Parathyroid adenoma (tissue), 2 donors: ENCODE data around the gene DCAF15.

ENCODE experiments used
- H2AFZ ChIP-seq: fragments of 300-600 bp; sonication (generic); one replicate; pipeline ENCODE4 v1.7.0; 2017; ENCODE audit warnings: antibody characterized with exemption, mild to moderate bottlenecking
- H3K27ac ChIP-seq: fragments of 300-600 bp; sonication (generic); one replicate; pipeline ENCODE4 v1.7.0; 2017
- H3K27me3 ChIP-seq: fragments of 300-600 bp; sonication (generic); one replicate; pipeline ENCODE4 v1.7.0; 2017; ENCODE audit warnings: low read length; ENCODE audit not compliant: control insufficient read depth, insufficient read depth
- H3K36me3 ChIP-seq: fragments of 300-600 bp; sonication (generic); one replicate; pipeline ENCODE4 v1.7.0; 2017; ENCODE audit warnings: low read length; ENCODE audit not compliant: control insufficient read depth, insufficient read depth
- H3K4me1 ChIP-seq: fragments of 300-600 bp; sonication (generic); one replicate; pipeline ENCODE4 v1.7.0; 2017; ENCODE audit warnings: control low read depth
- H3K4me2 ChIP-seq: fragments of 300-600 bp; sonication (generic); one replicate; pipeline ENCODE4 v1.7.0; 2017; ENCODE audit warnings: low read length
- H3K4me3 ChIP-seq: fragments of 300-600 bp; sonication (generic); one replicate; pipeline ENCODE4 v1.7.0; 2017; ENCODE audit warnings: low read depth, low read length
- H3K79me2 ChIP-seq: fragments of 300-600 bp; sonication (generic); one replicate; pipeline ENCODE4 v1.7.0; 2017; ENCODE audit warnings: control low read depth
- H3K9ac ChIP-seq: fragments of 300-600 bp; sonication (generic); one replicate; pipeline ENCODE4 v1.7.0; 2017; ENCODE audit warnings: mild to moderate bottlenecking
- H3K9me3 ChIP-seq: fragments of 300-600 bp; sonication (generic); one replicate; pipeline ENCODE4 v1.7.0; 2017; ENCODE audit warnings: low read length; ENCODE audit not compliant: control insufficient read depth
- TF ChIP-seq, protein P1 (sequence below): fragments of 300-600 bp; sonication (generic); IDR thresholded peaks from one replicate; pipeline ENCODE4 v1.7.0; 2017; ENCODE audit warnings: antibody characterized with exemption, mild to moderate bottlenecking
- donor health status: primary hyperparathyroidism.

The DCAF15 gene

DNA sequence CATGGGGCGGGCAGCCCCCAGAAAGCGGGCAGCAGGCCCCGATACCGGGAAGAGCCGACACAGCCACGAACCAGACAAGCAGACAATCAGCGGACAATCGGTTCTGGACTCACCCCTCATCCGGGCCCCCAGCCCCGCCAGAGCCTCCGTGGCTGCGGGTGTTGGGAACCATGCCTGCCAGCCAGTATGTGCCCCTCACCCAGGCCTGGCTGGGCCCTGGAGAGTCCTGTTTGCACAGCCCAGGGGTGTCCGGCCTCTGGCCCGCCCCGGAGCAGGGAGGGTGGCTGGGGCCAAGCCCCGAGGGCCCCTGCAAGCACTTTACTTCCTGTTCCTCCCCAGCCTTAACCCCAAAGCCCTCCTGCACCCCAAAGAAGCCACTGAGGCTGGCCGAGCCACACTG lies 21.9 kb upstream of the DCAF15 start:
- H3K27me3 ChIP-seq, result no peaks in the 10 kb centered on the region
- no peak overlapping the region for H3K27ac ChIP-seq
- no peaks in the 10 kb centered on the region for H3K79me2 ChIP-seq
- H3K4me3 ChIP-seq, result no peak overlapping the region
- H3K9me3 ChIP-seq, result no peaks in the 10 kb centered on the region
- H3K4me2 ChIP-seq, result no peak overlapping the region
- no peak overlapping the region for H3K9ac ChIP-seq
- H3K36me3 ChIP-seq, result no peaks in the 10 kb centered on the region
- TF ChIP-seq, protein P1, sequence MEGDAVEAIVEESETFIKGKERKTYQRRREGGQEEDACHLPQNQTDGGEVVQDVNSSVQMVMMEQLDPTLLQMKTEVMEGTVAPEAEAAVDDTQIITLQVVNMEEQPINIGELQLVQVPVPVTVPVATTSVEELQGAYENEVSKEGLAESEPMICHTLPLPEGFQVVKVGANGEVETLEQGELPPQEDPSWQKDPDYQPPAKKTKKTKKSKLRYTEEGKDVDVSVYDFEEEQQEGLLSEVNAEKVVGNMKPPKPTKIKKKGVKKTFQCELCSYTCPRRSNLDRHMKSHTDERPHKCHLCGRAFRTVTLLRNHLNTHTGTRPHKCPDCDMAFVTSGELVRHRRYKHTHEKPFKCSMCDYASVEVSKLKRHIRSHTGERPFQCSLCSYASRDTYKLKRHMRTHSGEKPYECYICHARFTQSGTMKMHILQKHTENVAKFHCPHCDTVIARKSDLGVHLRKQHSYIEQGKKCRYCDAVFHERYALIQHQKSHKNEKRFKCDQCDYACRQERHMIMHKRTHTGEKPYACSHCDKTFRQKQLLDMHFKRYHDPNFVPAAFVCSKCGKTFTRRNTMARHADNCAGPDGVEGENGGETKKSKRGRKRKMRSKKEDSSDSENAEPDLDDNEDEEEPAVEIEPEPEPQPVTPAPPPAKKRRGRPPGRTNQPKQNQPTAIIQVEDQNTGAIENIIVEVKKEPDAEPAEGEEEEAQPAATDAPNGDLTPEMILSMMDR, result no peak
- no peaks in the 10 kb centered on the region for H3K4me1 ChIP-seq
- no peak overlapping the region for H2AFZ ChIP-seq

DNA sequence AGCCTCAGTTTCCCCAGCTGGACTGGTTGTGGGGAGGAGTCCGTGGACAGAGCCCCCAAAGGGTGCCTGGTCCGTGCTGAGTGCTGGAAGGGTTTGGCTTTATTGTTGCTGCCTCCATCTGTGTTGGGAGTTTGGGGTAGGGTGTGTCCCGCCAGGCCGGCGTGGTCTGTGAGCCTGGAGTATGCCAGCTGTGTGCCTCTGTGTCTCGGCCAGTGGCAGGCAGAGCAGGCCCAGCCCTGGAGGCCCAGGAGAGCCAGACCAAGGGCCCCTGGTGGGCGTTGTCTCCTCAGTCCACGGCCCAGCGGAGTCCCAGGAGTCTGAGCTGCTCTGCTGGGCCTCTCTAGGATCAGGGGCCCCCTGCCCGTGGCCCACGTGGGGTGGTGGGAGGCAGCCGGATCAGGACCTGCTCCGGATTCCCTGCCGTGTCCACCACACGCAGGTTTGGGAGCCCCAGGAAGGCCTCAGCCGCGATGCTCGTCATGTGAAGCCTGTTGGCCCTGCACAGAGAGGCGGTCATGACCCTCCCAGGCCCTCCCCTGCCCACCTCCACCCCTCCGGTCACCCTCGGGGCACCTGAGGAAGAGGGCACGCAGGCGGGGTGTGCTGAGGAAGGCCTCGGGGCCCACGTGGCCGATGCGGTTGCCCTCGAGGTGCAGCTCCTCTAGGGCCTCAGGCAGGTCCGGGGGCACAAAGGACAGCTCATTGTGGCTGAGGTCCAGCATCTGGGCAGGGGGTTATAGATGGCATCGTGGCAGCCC lies 20.7 kb upstream of the DCAF15 start:
- Histone ChIP-seq H3K9ac (no peak overlapping the region), H3K27ac (no peak overlapping the region), H2AFZ (no peak overlapping the region), H3K27me3 (no peaks in the 10 kb centered on the region), H3K79me2 (no peaks in the 10 kb centered on the region), H3K4me2 (no peak overlapping the region), H3K36me3 (no peaks in the 10 kb centered on the region), H3K4me1 (no peaks in the 10 kb centered on the region), H3K9me3 (no peaks in the 10 kb centered on the region), H3K4me3 (no peak overlapping the region)
- TF ChIP-seq, protein P1, result no peak

DNA sequence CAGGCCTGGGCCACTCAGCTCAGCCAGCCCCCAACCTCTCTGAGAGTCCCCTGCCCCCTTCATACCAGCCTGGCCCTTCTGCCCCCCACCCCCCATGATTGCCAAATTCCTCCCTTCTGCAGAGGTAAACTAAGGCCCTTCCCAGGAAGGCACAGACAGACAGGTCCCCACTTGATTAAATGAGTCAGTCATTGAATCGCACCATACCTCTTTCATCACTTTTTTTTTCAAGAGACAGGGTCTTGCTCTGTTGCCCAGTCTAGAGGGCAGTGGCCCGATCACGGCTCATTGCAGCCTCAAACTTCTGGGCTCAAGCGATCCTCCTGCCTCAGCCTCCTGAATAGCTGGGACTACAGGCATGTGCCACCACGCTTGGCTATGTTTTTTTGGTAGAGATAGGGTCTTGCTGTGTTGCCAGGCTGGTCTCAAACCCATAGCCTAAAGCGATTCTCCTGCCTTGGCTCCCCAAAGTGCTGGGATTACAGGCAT lies 20.1 kb upstream of the DCAF15 start:
- no peak overlapping the region for H3K9ac ChIP-seq
- no peaks in the 10 kb centered on the region for H3K4me1 ChIP-seq
- H3K27ac ChIP-seq, result no peak overlapping the region
- H3K27me3 ChIP-seq, result no peaks in the 10 kb centered on the region
- H3K79me2 ChIP-seq, result no peaks in the 10 kb centered on the region
- H3K4me2 ChIP-seq, result no peak overlapping the region
- H3K4me3 ChIP-seq, result no peak overlapping the region
- H3K36me3 ChIP-seq, result no peaks in the 10 kb centered on the region
- TF ChIP-seq, protein P1, result no peak
- H2AFZ ChIP-seq, result no peak overlapping the region
- H3K9me3 ChIP-seq, result no peaks in the 10 kb centered on the region

DNA sequence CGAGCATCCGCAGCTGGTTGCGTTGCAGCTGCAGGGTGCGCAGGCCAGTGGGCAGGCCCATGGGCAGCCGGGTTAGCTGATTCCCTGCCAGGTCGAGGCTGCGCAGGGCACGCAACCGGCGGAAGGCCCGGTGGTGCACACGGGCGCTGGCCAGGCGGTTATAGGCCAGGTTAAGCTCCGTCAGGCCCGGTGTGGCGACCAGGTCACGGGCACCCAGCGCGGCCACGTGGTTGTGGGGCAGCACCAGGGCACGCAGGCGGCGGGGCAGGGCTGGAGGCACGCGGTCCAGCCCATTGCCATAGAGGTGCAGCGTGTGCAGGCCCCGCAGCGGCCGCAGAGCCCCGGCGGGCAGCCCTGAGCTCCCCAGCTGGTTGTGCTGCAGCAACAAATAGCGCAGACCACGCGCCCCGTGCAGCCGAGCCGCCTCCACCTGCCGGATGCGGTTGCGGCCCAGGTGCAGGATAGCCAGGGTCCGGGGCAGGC lies 19.4 kb upstream of the DCAF15 start:
- no peak overlapping the region for H3K4me3 ChIP-seq
- TF ChIP-seq, protein P1, result no peak
- H3K4me1 ChIP-seq, result no peaks in the 10 kb centered on the region
- H3K79me2 ChIP-seq, result no peaks in the 10 kb centered on the region
- no peak overlapping the region for H3K9ac ChIP-seq
- no peak overlapping the region for H2AFZ ChIP-seq
- no peak overlapping the region for H3K27ac ChIP-seq
- H3K36me3 ChIP-seq, result no peaks in the 10 kb centered on the region
- H3K4me2 ChIP-seq, result no peak overlapping the region
- no peaks in the 10 kb centered on the region for H3K9me3 ChIP-seq
- no peaks in the 10 kb centered on the region for H3K27me3 ChIP-seq

DNA sequence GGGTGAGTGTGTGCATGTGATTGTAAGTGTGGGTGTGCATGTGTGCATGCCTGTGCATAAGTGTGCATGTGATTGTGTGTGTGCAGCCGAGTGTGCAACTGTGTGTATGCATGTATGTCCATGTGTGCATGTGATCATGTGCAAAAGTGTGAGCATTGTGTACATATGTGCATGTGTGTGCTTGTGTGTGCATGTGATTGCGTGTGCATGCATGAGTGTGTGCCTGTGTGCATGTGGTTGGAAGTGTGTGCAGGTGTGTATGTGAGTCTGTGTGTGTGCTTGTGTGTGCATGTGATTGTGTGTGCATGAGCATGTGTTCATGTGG lies 17.6 kb upstream of the DCAF15 start:
- no peaks in the 10 kb centered on the region for H3K27me3 ChIP-seq
- H3K4me3 ChIP-seq, result no peak overlapping the region

More for the DNA sequence above, 17.6 kb upstream of the DCAF15 start:
- Histone ChIP-seq H3K27ac (no peak overlapping the region), H3K36me3 (no peaks in the 10 kb centered on the region), H3K9ac (no peak overlapping the region), H3K79me2 (no peaks in the 10 kb centered on the region), H3K9me3 (no peaks in the 10 kb centered on the region), H3K4me1 (no peaks in the 10 kb centered on the region), H3K4me2 (no peak overlapping the region), H2AFZ (no peak overlapping the region)
- TF ChIP-seq, protein P1, result no peak
